IMR-90 (cell line): ENCODE measurements around the gene LRP1B. TPM values are rescaled to one million over a fixed set of nuclear protein-coding genes. Genes with fewer than 3 reads are reported as not detected.

Experiments used
- ATAC-seq: fragments of 200-7000 bp; cut with Tn5 transposase; 2 replicates; pipeline ENCODE4 v1.9.1; 2020; ENCODE audit warnings: low read depth, mild to moderate bottlenecking, moderate library complexity
- BruUV-seq: library from RNA; stranded (reverse); fragments of 400-500 nt; replicated peaks from 2 replicates; lab custom pipeline; 2021; lab: Mats Ljungman, UMichigan
- CTCF ChIA-PET: fragments of 300-600 bp; formaldehyde crosslinking; extraction: SDS; loops from one replicate; lab custom pipeline; 2021; ENCODE audit warnings: antibody characterized with exemption; lab: Yijun Ruan, JAX
- POLR2A ChIA-PET: fragments of 300-600 bp; sonication (Branson Sonifier 250); formaldehyde crosslinking; loops from one replicate; lab custom pipeline; 2022; ENCODE audit warnings: antibody characterized with exemption; ENCODE audit not compliant: unreplicated experiment; lab: Charles Lee
- DNase-seq: peaks from one replicate; pipeline ENCODE4 v3.0.0; 2013
- H2AFZ ChIP-seq: replicated peaks from 2 replicates; pipeline ENCODE3; 2013; ENCODE audit warnings: low read length, mild to moderate bottlenecking; ENCODE audit not compliant: poor library complexity
- H2AK5ac ChIP-seq: 2 replicates; pipeline ENCODE4 v1.6.1; 2013; ENCODE audit warnings: low read depth, low read length, inconsistent platforms
- H2AK9ac ChIP-seq: replicated peaks from 2 replicates; pipeline ENCODE3; 2013; ENCODE audit warnings: mild to moderate bottlenecking, low read depth, low read length, moderate library complexity; ENCODE audit not compliant: poor library complexity
- H2BK120ac ChIP-seq: 2 replicates; pipeline ENCODE4 v1.6.1; 2013; ENCODE audit warnings: low read depth, low read length, inconsistent platforms
- H2BK15ac ChIP-seq: 3 replicates; pipeline ENCODE4 v1.6.1; 2013; ENCODE audit warnings: low read depth, low read length, inconsistent platforms
- H2BK20ac ChIP-seq: 2 replicates; pipeline ENCODE4 v1.6.1; 2013; ENCODE audit warnings: low read depth, mild to moderate bottlenecking, inconsistent platforms, low read length, moderate library complexity
- H2BK5ac ChIP-seq: 2 replicates; pipeline ENCODE4 v1.6.1; 2013; ENCODE audit warnings: mild to moderate bottlenecking, low read depth, low read length, inconsistent platforms; ENCODE audit not compliant: poor library complexity, severe bottlenecking
- H3K14ac ChIP-seq: replicated peaks from 2 replicates; pipeline ENCODE4 v1.6.1; 2013; ENCODE audit warnings: low read depth, low read length, inconsistent platforms
- H3K18ac ChIP-seq: 2 replicates; pipeline ENCODE4 v1.6.1; 2013; ENCODE audit warnings: low read depth, low read length, control low read depth
- H3K23ac ChIP-seq: 2 replicates; pipeline ENCODE4 v1.6.1; 2013; ENCODE audit warnings: low read depth, low read length, inconsistent platforms
- H3K27ac ChIP-seq: 2 replicates; pipeline ENCODE4 v1.5.1; 2013; ENCODE audit warnings: mild to moderate bottlenecking, control low read depth, low read length; ENCODE audit not compliant: insufficient read depth
- H3K27me3 ChIP-seq: 2 replicates; pipeline ENCODE4 v1.6.1; 2013; ENCODE audit warnings: low read length; ENCODE audit not compliant: control insufficient read depth, insufficient read depth
- H3K36me3 ChIP-seq: 2 replicates; pipeline ENCODE4 v1.6.1; 2013; ENCODE audit warnings: low read length, mixed read lengths; ENCODE audit not compliant: control insufficient read depth, insufficient read depth
- H3K4ac ChIP-seq: 2 replicates; pipeline ENCODE4 v1.6.1; 2013; ENCODE audit warnings: low read depth, low read length, inconsistent platforms
- H3K4me1 ChIP-seq: 2 replicates; pipeline ENCODE4 v1.6.1; 2013; ENCODE audit warnings: low read length, mixed read lengths; ENCODE audit not compliant: control insufficient read depth, insufficient read depth
- H3K4me2 ChIP-seq: 2 replicates; pipeline ENCODE4 v1.6.1; 2013; ENCODE audit warnings: low read depth, mild to moderate bottlenecking, control low read depth, low read length, moderate library complexity
- H3K4me3 ChIP-seq: 2 replicates; pipeline ENCODE4 v1.5.1; 2013; ENCODE audit warnings: low read depth, mild to moderate bottlenecking, control low read depth, low read length, moderate library complexity; ENCODE audit not compliant: insufficient read depth
- H3K56ac ChIP-seq: 2 replicates; pipeline ENCODE4 v1.6.1; 2013; ENCODE audit warnings: low read length, inconsistent platforms; ENCODE audit not compliant: insufficient read depth; ENCODE audit errors: extremely low read depth
- H3K79me1 ChIP-seq, 2 experiments: 2 replicates each; pipeline ENCODE4 v1.6.1; 2013; ENCODE audit warnings: low read length in 2 of 2, inconsistent platforms in 1 of 2, low read depth in 1 of 2
- H3K9ac ChIP-seq: 2 replicates; pipeline ENCODE4 v1.6.1; 2013; ENCODE audit warnings: low read depth, low read length, control low read depth
- H3K9me1 ChIP-seq: 2 replicates; pipeline ENCODE4 v1.6.1; 2013; ENCODE audit warnings: low read length, inconsistent platforms; ENCODE audit not compliant: insufficient read depth
- H3K9me3 ChIP-seq: 2 replicates; pipeline ENCODE4 v1.6.1; 2013; ENCODE audit warnings: low read length; ENCODE audit not compliant: control insufficient read depth, insufficient read depth
- H4K20me1 ChIP-seq: 2 replicates; pipeline ENCODE4 v1.6.1; 2013; ENCODE audit warnings: low read length, inconsistent platforms; ENCODE audit not compliant: insufficient read depth
- H4K5ac ChIP-seq: 2 replicates; pipeline ENCODE4 v1.6.1; 2013; ENCODE audit warnings: mild to moderate bottlenecking, low read depth, low read length, control low read depth
- H4K8ac ChIP-seq, 2 experiments: 2 replicates each; pipeline ENCODE4 v1.6.1; 2013; ENCODE audit warnings: low read depth in 2 of 2, low read length in 2 of 2, control low read depth in 1 of 2, inconsistent platforms in 1 of 2
- H4K91ac ChIP-seq: 2 replicates; pipeline ENCODE4 v1.6.1; 2013; ENCODE audit warnings: low read depth, low read length, inconsistent platforms; ENCODE audit not compliant: insufficient read depth
- BHLHE40 ChIP-seq: fragments of 150-350 bp; IDR thresholded peaks from 2 replicates; pipeline ENCODE4 v1.6.1; 2016; ENCODE audit warnings: mild to moderate bottlenecking, low read depth, low read length
- CHD1 ChIP-seq: IDR thresholded peaks from 2 replicates; pipeline ENCODE4 v1.6.1; 2012; ENCODE audit warnings: low read depth, low read length, improper control_type of control experiment
- ELK1 ChIP-seq: fragments of 150-350 bp; IDR thresholded peaks from 2 replicates; pipeline ENCODE4 v1.6.1; 2016; ENCODE audit warnings: low read depth, mild to moderate bottlenecking, low read length, moderate library complexity, borderline replicate concordance
- FOS ChIP-seq: fragments of 150-350 bp; IDR thresholded peaks from 2 replicates; pipeline ENCODE4 v1.6.1; 2016; ENCODE audit warnings: low read depth, low read length
- MAFK ChIP-seq: IDR thresholded peaks from 2 replicates; pipeline ENCODE4 v1.6.1; 2012; ENCODE audit warnings: low read depth, low read length, improper control_type of control experiment
- MAZ ChIP-seq: IDR thresholded peaks from 2 replicates; pipeline ENCODE4 v1.6.1; 2012; ENCODE audit warnings: low read depth, mild to moderate bottlenecking, low read length, improper control_type of control experiment, moderate library complexity, borderline replicate concordance
- MXI1 ChIP-seq: IDR thresholded peaks from 2 replicates; pipeline ENCODE4 v1.6.1; 2012; ENCODE audit warnings: low read depth, mild to moderate bottlenecking, low read length, moderate library complexity, borderline replicate concordance
- POLR2A ChIP-seq: IDR thresholded peaks from 2 replicates; pipeline ENCODE4 v1.6.1; 2012; ENCODE audit warnings: mild to moderate bottlenecking, low read depth, low read length
- RCOR1 ChIP-seq: IDR thresholded peaks from 2 replicates; pipeline ENCODE4 v1.6.1; 2012; ENCODE audit warnings: mild to moderate bottlenecking, low read length, improper control_type of control experiment; ENCODE audit not compliant: insufficient replicate concordance
- RFX5 ChIP-seq: IDR thresholded peaks from 2 replicates; pipeline ENCODE4 v1.8.0; 2012; ENCODE audit warnings: low read depth, mild to moderate bottlenecking, low read length, moderate library complexity
- WGBS, 2 experiments: methylation state at CpG; one replicate each; pipeline versions ENCODE4 v1.1.5 to v1.1.7; 2013; ENCODE audit warnings: missing lambda C conversion rate in 2 of 2; ENCODE audit not compliant: insufficient read length in 1 of 2; ENCODE audit errors: extremely low coverage in 2 of 2; 5-methylcytosine and 5-hydroxymethylcytosine counted together
- dilution Hi-C: fragments of 300-500 bp; cut with HindIII; formaldehyde crosslinking; loops from one replicate; pipeline ENCODE4 v1.14.3; 2018; ENCODE audit warnings: low sequenced_read_pairs; ENCODE audit not compliant: unreplicated experiment
- in situ Hi-C: fragments of 300-500 bp; cut with MboI; formaldehyde crosslinking; loops from 3 replicates; pipeline ENCODE4 v1.14.3; 2019; ENCODE audit warnings: low sequenced_read_pairs, inconsistent platforms, mixed read lengths
- intact Hi-C: fragments of 100-400 bp; cut with micrococcal nuclease; formaldehyde crosslinking; loops from 2 replicates; pipeline ENCODE4 v1.10.0; 2022
- polyA plus RNA-seq, 3 experiments: library from polyadenylated mRNA; depleted of rRNA; stranded (reverse); fragments of >200 nt; gene quantifications; 2 replicates each; pipeline ENCODE4 v1.2.3, GENCODE V29; 2012; ENCODE audit warnings: low replicate concordance in 1 of 3
- total RNA-seq: library from RNA; depleted of rRNA; stranded (reverse); fragments of >200 nt; gene quantifications from 2 replicates; pipeline ENCODE4 v1.2.3, GENCODE V29; 2012

The LRP1B gene
- total and polyA plus RNA-seq, 2 of the 4 experiments (the other 2 are of a cell fraction): under 0.01 to 0.02 TPM

GRCh38 chr2:142104134-142104758, 26.6 kb downstream of the LRP1B start:
- intact Hi-C loops: no loop called here
- Histone ChIP-seq H3K27ac (no peak overlapping the region), H2AK5ac (no peak overlapping the region), H3K9me3 (no peaks in the 10 kb centered on the region), H3K9ac (no peak overlapping the region), H3K27me3 (no peaks in the 10 kb centered on the region), H3K23ac (no peak overlapping the region), H3K4ac (no peak overlapping the region), H3K4me2 (no peak overlapping the region), H2AK9ac (no peak overlapping the region), H4K8ac (no peak overlapping the region), H2BK20ac (no peak overlapping the region), H3K9me1 (no peaks in the 10 kb centered on the region), H4K20me1 (no peaks in the 10 kb centered on the region), H2AFZ (no peak overlapping the region), H3K4me1 (no peaks in the 10 kb centered on the region), H3K4me3 (no peak overlapping the region), H2BK5ac (no peak overlapping the region), H2BK120ac (no peak overlapping the region), H3K56ac (no peak overlapping the region), H3K18ac (no peak overlapping the region), H2BK15ac (no peak overlapping the region), H3K36me3 (no peaks in the 10 kb centered on the region), H3K14ac (no peak overlapping the region), H3K79me1 (no peaks in the 10 kb centered on the region), H4K91ac (no peak overlapping the region), H4K5ac (no peak overlapping the region)
- POLR2A ChIA-PET: no interaction called here
- ATAC-seq (no peak), DNase-seq (no peak)
- TF ChIP-seq FOS (no peak), RFX5 (no peak), MXI1 (no peak), ELK1 (no peak), BHLHE40 (no peak), MAFK (no peak), MAZ (no peak), POLR2A (no peak), RCOR1 (no peak), CHD1 (no peak)
- dilution Hi-C loops: no loop called here
- in situ Hi-C loops: no loop called here
- no CpG with 5 or more reads among the region's 2 CpGs for WGBS, 2 experiments
- no TSS peak for BruUV-seq
- CTCF ChIA-PET: no interaction called here
